Measurements from ENCODE around the gene TP63.

The TP63 gene

DNA sequence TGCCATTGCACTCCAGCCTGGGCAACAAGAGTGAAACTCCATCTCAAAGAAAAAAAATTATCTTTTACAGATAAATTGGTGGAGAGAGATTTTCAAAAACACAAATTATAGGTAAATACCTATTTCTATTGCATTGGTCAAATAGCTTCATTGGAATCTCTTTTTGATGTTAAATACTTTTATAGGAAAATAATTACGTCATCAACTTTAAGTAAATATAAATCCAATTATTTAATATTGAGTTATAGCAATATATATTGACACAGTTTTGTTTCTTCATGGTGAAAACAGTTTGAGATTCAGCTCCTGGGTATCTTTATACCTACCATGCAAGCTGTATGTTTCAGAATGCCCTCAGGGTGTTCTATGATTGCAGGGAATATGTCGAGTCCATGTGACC lies 172.1 kb downstream of the TP63 start:
- in situ Hi-C loops (cut with MboI; ENCODE audit: low pct_unique_long_range_greater_than_20kb, low sequenced_read_pairs, unreplicated experiment): no loop called here
- TF ChIP-seq, protein P1, sequence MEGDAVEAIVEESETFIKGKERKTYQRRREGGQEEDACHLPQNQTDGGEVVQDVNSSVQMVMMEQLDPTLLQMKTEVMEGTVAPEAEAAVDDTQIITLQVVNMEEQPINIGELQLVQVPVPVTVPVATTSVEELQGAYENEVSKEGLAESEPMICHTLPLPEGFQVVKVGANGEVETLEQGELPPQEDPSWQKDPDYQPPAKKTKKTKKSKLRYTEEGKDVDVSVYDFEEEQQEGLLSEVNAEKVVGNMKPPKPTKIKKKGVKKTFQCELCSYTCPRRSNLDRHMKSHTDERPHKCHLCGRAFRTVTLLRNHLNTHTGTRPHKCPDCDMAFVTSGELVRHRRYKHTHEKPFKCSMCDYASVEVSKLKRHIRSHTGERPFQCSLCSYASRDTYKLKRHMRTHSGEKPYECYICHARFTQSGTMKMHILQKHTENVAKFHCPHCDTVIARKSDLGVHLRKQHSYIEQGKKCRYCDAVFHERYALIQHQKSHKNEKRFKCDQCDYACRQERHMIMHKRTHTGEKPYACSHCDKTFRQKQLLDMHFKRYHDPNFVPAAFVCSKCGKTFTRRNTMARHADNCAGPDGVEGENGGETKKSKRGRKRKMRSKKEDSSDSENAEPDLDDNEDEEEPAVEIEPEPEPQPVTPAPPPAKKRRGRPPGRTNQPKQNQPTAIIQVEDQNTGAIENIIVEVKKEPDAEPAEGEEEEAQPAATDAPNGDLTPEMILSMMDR (IDR thresholded peaks at IDR 0.05; ENCODE audit: extremely low read depth, insufficient read depth, missing control alignments): no peak
- DNase-seq (ENCODE audit: low spot score): no peak

DNA sequence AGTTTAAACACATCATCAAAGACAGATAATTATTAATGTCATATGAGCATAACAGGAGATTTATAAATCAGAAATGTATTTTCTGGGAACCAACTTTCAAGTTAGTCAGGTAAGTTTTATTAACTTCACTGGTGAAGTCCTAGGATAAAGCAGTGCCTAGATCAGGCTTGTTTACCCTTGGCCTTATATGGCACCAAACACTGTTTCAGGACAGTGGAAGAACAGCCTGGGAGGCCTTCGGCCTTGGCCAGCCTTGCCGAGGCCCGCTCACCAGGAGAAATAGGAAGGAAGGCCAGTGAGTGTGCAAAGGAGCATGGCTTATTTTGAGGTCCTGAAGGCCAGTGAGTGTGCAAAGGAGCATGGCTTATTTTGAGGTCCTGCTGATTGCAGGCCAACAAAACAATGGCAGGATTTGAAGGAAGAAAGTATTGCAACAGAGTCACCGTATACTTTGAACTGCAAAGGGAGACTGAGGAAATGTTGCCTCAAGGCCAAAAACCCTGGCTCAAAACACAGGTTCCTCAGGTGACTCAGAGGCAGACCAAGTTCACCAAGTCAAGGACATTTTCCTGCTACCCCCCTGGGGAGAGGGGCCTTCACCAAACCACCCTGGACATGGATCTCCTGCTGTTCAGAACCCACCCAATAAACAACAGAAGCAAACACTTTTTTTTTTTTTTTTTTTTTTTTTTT lies 174.3 kb downstream of the TP63 start:
- TF ChIP-seq, protein P1 (IDR thresholded peaks at IDR 0.05; ENCODE audit: extremely low read depth, insufficient read depth, missing control alignments): no peak
- DNase-seq (ENCODE audit: low spot score): no peak
- in situ Hi-C loops (cut with MboI; ENCODE audit: low pct_unique_long_range_greater_than_20kb, low sequenced_read_pairs, unreplicated experiment): no loop called here

DNA sequence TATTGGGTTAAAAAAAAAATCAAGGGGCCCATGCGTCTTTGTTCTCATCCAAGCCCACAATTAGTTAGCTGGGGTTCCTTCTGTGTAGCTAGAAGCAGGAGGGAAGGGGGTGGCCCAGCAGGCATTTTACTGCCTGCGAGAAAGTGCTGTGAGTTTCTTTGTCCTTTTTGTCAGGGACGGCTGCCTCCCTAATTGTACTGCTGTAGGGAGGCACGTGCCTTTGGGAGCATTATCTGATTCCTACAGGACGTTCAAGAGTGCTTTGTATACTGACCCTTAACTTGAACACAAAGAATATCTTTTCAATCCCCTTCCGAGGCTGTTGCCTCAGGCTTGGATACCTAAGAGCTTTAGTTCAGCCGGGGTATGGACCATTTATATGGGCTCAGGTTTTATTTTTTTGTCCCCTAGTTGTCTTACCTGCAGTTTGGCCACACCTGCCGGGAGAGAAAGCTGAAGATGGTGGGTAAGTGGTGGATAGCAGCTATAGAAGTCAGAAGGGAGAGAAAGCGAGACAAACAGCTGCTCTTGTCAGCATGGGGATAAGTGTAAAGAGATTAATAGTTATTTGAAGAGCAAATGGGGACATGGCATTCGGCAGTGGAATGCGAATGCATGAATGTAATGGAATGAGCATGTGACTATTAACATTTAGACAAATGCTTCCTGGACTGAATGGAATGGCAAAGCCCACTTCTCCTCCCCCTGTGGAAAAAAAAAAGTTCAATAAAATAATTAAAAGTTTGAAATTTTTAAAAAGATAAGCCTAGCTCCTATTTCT lies 175.2 kb downstream of the TP63 start:
- TF ChIP-seq, protein P1 (IDR thresholded peaks at IDR 0.05; ENCODE audit: extremely low read depth, insufficient read depth, missing control alignments): no peak
- in situ Hi-C loops (cut with MboI; ENCODE audit: low pct_unique_long_range_greater_than_20kb, low sequenced_read_pairs, unreplicated experiment): no loop called here
- DNase-seq (ENCODE audit: low spot score): no peak

DNA sequence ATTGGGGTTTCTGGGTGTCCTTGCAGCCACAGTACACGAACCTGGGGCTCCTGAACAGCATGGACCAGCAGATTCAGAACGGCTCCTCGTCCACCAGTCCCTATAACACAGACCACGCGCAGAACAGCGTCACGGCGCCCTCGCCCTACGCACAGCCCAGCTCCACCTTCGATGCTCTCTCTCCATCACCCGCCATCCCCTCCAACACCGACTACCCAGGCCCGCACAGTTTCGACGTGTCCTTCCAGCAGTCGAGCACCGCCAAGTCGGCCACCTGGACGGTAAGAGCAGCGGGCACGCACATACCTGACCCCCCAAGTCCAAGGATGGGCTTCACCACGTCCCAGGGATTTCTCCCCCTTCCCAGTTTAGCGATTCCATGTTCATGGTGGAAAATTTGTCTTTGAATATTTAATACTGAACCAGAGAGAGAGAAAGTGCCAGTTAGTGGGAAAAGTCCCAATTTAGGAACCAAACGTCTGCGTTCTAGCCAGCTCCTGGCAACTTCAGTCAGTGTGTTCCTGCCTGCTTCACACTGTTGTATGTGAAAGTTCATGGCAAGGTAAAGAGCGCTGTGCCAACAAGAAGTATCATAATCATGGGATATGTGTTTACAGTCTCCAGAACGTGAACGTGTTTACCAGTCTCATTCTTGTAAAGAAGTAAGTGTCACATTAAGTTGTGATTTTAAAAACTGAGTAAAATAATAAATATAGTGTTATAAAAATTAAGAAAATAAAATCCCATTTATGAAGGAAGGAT lies 177.2 kb downstream of the TP63 start:
- in situ Hi-C loops (cut with MboI; ENCODE audit: low pct_unique_long_range_greater_than_20kb, low sequenced_read_pairs, unreplicated experiment): no loop called here
- DNase-seq (ENCODE audit: low spot score): no peak
- TF ChIP-seq, protein P1 (IDR thresholded peaks at IDR 0.05; ENCODE audit: extremely low read depth, insufficient read depth, missing control alignments): no peak

DNA sequence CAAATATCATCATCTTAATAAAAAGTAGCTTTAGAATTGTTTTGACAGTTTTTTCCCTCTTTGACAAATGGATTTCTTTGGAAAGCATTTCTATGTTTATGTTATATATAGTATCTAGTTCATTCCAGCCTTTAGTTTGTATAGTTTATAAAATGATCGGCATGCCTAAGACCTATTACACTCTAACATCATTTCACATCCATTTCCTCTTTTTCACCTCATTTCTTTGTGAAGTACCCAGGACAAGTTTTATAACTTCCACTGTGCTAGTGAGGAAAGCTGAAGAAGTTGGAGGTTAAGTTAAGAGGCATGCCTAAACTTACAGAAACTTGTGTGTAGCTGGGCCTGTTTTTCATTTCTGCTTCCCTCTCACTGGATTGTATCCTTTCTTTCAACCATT lies 178.4 kb downstream of the TP63 start:
- in situ Hi-C loops (cut with MboI; ENCODE audit: low pct_unique_long_range_greater_than_20kb, low sequenced_read_pairs, unreplicated experiment): no loop called here
- TF ChIP-seq, protein P1 (IDR thresholded peaks at IDR 0.05; ENCODE audit: extremely low read depth, insufficient read depth, missing control alignments): no peak
- no peak for DNase-seq (ENCODE audit: low spot score)

DNA sequence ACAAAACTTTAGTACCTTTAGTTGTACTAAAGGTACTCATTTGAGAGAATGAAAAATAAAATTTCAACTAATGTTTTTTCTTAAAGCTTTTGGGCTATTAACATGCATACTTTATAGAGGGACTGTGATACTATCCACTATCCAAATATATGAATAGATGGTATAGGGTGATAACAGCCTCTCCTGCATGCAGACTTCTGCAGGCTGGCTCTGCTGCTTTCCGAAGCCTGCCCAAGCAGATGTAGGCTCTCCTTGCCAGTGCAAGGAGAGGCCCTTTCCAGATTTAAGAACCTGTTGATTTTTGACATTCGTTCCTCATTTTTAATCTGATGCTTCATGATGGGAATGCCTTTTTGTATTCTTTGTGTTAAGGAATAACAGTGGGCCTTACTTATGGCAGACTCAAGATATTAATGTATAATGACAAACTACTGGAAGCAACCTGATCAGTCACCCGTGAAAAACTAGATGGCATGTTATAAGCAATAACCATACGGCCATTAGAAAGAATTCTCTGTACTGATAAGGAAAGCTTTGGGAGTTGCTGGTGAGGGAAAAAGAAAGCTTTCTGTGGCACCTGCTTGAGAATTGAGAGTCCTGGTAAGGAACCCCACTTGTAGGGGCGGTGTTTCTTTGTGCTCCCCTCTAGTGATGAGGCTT lies 181.7 kb downstream of the TP63 start:
- in situ Hi-C loops (cut with MboI; ENCODE audit: low pct_unique_long_range_greater_than_20kb, low sequenced_read_pairs, unreplicated experiment): no loop called here
- DNase-seq (ENCODE audit: low spot score): no peak
- TF ChIP-seq, protein P1 (IDR thresholded peaks at IDR 0.05; ENCODE audit: extremely low read depth, insufficient read depth, missing control alignments): no peak
